Colon (tissue), 2 donors: ENCODE data around the gene DCX.
"Not testable (repeated sequence)": the region's sequence is repeated elsewhere in the genome, so short reads cannot be mapped to it uniquely, and the experiment has no call there.

Experiments
- FAIRE-seq: peaks from 2 replicates; lab custom pipeline; 2012; peaks lifted over from hg19 to GRCh38; lab: Jason Lieb, UNC
- donor health status: control.
- donor health status: control.

Gene DCX

GRCh38 chrX:111365770-111366325, 46.1 kb downstream of the DCX start:
- no peak for FAIRE-seq

DNA sequence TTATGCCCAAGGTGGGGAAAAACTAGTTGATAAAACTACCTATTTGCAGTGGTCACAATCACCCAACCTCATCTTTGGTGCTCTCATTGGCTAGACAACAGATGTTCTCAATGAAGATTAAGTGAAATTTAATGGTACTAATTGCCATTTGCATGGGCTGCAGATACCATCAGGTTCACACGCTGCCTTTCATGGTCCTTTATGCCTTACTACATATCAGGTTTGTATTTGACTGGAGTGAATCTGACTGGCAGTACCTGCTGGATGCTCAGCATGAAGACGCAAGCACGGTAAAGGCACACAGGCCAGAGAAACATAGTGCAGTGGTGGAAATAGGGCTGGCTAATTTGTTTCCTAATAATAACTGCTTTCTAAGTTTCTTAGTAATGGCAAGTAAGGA, 48.3 kb downstream of the DCX start:
- no peak for FAIRE-seq

GRCh38 chrX:111361751-111362150, 50.2 kb downstream of the DCX start:
- no peak for FAIRE-seq

GRCh38 chrX:111360839-111361238, 51.2 kb downstream of the DCX start:
- no peak for FAIRE-seq

GRCh38 chrX:111355523-111356115, 56.4 kb downstream of the DCX start:
- no peak for FAIRE-seq

- no peak for FAIRE-seq
These were observed 57.5 kb downstream of the DCX start for GRCh38 chrX:111354496-111354895.

GRCh38 chrX:111353793-111354192, 58.2 kb downstream of the DCX start:
- FAIRE-seq = peak; percentile 5

GRCh38 chrX:111352424-111352823, 59.6 kb downstream of the DCX start:
- no peak for FAIRE-seq

- FAIRE-seq = no peak
These were observed 62.1 kb downstream of the DCX start for GRCh38 chrX:111349934-111350333.

DNA sequence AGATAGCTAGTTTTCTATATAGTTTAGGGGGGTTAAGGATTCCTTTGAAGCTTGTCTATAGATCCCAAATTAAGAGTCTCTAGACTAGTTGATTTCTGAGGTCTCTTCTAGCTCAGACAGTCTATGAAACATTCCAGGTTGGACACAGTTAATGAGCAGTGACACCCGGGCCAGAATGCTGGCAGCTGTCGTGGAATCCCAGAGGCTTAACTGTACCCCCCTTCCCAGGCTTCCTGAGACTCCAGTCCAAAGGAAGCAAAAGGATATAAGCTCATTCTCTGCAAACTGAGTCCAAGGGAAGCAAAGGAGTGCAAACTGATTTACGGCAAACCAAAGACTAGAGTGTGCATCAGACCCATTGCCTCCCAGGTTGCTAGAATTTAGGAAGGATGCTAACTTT, 62.9 kb downstream of the DCX start:
- no peak for FAIRE-seq

GRCh38 chrX:111348429-111348828, 63.6 kb downstream of the DCX start:
- no peak for FAIRE-seq

DNA sequence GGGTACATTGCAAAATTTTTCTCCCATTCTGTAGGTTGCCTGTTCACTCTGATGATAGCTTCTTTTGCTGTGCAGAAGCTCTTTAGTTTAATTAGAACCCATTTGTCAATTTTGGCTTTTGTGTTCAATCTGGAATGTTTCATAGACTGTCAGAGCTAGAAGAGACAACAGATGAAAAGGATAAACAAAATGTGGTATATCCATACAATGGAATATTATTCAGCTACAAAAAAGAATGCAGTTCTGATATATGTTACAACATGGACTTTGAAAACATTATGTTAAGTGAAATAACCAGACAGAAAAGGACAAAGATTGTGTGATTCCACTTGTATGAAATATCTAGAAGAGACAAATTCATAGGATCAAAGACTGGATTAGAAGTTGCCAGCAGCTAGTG, 65.8 kb downstream of the DCX start:
- FAIRE-seq = not testable (repeated sequence)

- FAIRE-seq = no peak
These were observed 71.9 kb downstream of the DCX start for GRCh38 chrX:111340054-111340453.

- FAIRE-seq = no peak
These were observed 72.8 kb downstream of the DCX start for GRCh38 chrX:111339212-111339611.

- FAIRE-seq = no peak
These were observed 73.8 kb downstream of the DCX start for GRCh38 chrX:111338095-111338698.

DNA sequence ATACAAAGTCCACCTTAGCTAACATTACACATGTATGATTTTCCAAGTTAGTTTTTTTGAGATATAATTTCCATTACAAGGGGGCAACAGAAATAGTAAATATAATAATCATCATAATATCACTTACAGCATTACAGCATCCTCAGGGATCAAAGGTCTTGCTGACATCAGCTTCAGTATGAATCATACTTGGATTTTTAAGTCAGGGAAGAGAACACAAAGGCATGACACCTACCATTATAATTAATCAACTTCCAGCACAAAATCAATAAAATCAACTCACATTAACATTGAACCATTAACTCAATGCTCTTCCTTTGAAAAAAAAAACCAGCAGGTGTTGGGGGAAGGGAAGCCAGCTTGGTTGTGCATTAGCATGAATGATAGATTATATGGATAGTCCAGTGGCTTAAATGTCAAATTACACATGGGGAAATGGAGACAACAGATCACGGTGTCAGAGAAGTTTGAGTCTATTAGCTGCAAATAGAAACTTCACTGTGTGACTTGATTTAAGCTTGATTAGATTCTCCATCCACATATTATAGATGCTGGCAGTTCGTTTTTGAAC, 74.8 kb downstream of the DCX start:
- FAIRE-seq = no peak

- FAIRE-seq = no peak
These were observed 75.9 kb downstream of the DCX start for GRCh38 chrX:111336141-111336540.

GRCh38 chrX:111329370-111329769, 82.6 kb downstream of the DCX start:
- no peak for FAIRE-seq

DNA sequence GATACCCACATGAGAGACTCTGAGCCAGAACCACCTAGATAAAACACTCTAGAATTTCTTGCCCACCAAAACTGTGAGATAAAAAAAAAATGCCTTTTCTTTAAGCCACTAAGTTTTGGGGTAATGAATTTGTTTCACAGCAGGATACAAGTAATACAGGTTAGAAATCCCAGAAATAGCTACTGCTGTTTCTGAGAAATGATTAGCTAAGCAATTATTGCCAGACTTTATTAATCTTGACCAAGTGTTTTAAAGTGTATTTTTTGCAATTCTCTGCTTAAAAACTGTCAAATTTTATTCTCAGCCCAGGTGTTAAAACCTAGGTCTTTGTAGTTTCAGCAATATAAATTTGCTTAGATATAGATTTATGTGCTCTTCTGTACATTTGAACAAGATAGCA, 83.1 kb downstream of the DCX start:
- FAIRE-seq = no peak

GRCh38 chrX:111322231-111322855, 89.6 kb downstream of the DCX start:
- FAIRE-seq = no peak

- no peak for FAIRE-seq
These were observed 92.5 kb downstream of the DCX start for GRCh38 chrX:111319451-111319850.

- FAIRE-seq = no peak
These were observed 93.1 kb downstream of the DCX start for GRCh38 chrX:111318901-111319300.

DNA sequence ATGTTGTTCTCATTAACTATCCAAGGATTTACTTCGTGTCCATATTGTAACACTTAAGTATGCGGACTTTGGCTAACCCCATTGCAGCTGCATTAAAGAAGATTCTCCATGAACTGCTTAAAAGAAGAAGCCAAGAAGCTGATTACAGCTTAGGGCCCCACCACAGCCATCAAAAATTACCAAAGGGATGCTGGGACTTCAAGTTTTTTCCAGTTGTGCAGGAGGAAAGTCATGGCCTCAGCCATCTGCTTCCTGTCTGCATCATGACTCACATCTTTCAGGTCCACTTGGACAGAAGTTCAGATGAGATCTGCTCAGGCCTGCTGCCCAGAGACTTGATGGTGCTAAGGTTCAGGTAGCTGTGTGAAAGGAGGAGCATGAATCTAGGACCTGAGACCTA, 102.9 kb downstream of the DCX start:
- no peak for FAIRE-seq
